GM10248 (cell line): ENCODE data around the gene CNTNAP2.
A peak's percentile ranks its signal among the peaks of the same experiment; 100 is the strongest.

ENCODE experiments used
- CTCF ChIA-PET: fragments of 300-600 bp; sonication (Branson Sonifier 250); formaldehyde crosslinking; extraction: SDS; loops from one replicate; lab custom pipeline; 2021; ENCODE audit warnings: antibody characterized with exemption; lab: Yijun Ruan, JAX
- POLR2A ChIA-PET: fragments of 350-650 bp; sonication (Branson Sonifier 250); formaldehyde crosslinking; extraction: SDS; loops from one replicate; lab custom pipeline; 2020; ENCODE audit warnings: antibody characterized with exemption; lab: Yijun Ruan, JAX
- DNase-seq: peaks from one replicate; pipeline ENCODE4 v3.0.0; 2012; ENCODE audit errors: extremely low spot score
- TF ChIP-seq, protein P1 (sequence below): IDR thresholded peaks from 2 replicates; pipeline ENCODE4 v1.5.1; 2012; ENCODE audit warnings: mild to moderate bottlenecking, low read depth; ENCODE audit errors: extremely low read depth, missing control alignments, control extremely low read depth

The CNTNAP2 gene

DNA sequence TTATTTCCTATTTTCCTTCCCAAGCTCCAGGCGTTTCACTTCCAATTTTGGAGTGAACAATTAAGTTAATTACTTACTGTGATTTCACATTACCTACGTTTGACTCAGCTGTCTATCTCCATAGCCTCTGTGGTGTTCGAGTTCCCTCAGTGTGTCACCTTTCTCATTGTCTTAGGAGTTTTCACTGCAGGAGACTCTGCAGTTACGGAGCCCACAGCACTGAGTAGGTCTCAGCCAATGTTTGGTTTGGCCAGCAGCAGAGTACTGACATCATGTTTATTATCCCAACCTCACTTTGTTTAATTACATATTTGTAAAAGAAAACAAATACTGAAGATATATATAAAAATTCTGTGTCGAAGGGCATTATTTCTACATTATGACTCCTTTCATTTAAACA lies 1123.9 kb downstream of the CNTNAP2 start:
- POLR2A ChIA-PET: no interaction called here
- CTCF ChIA-PET: interaction anchor here (0.9 to 1.1 kb wide), 2 partner anchors 8 to 22 kb away, joined by 3 read pairs; no protein-coding TSS in a partner anchor
- TF ChIP-seq, protein P1, sequence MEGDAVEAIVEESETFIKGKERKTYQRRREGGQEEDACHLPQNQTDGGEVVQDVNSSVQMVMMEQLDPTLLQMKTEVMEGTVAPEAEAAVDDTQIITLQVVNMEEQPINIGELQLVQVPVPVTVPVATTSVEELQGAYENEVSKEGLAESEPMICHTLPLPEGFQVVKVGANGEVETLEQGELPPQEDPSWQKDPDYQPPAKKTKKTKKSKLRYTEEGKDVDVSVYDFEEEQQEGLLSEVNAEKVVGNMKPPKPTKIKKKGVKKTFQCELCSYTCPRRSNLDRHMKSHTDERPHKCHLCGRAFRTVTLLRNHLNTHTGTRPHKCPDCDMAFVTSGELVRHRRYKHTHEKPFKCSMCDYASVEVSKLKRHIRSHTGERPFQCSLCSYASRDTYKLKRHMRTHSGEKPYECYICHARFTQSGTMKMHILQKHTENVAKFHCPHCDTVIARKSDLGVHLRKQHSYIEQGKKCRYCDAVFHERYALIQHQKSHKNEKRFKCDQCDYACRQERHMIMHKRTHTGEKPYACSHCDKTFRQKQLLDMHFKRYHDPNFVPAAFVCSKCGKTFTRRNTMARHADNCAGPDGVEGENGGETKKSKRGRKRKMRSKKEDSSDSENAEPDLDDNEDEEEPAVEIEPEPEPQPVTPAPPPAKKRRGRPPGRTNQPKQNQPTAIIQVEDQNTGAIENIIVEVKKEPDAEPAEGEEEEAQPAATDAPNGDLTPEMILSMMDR: no peak
- no peak for DNase-seq

- DNase-seq: peak; percentile 37
- TF ChIP-seq, protein P1: peak; percentile 85
- CTCF ChIA-PET: interaction anchor here (0.9 to 1.2 kb wide), 5 partner anchors 18 to 1016 kb away, joined by 3 to 7 read pairs (median 3); no protein-coding TSS in a partner anchor
- POLR2A ChIA-PET: no interaction called here
Observed at GRCh38 chr7:147245274-147245673, 1128.7 kb downstream of the CNTNAP2 start.

DNA sequence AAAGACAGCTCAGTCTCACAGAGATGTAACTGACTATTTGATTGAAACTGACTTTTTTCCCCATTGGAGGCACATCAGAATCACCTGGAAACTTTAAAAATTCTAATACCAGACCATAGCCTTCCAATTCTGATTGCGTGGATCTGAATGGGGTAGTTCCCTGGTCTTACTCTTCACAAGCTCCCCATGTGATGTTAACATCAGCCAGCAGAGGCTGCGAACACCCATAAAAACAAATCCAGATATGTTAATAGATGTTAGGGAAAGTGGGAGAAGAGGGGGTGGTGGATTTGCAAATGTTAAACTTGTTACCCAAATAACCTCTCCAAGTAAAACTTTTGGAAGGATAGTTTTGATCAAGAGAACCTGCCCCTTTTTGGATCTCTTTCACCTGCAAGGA lies 1133.4 kb downstream of the CNTNAP2 start:
- TF ChIP-seq, protein P1: no peak
- CTCF ChIA-PET: interaction anchor here (0.9 kb wide), 1 partner anchor 11 kb away, joined by 3 read pairs; no protein-coding TSS in a partner anchor
- no peak for DNase-seq
- POLR2A ChIA-PET: no interaction called here

DNA sequence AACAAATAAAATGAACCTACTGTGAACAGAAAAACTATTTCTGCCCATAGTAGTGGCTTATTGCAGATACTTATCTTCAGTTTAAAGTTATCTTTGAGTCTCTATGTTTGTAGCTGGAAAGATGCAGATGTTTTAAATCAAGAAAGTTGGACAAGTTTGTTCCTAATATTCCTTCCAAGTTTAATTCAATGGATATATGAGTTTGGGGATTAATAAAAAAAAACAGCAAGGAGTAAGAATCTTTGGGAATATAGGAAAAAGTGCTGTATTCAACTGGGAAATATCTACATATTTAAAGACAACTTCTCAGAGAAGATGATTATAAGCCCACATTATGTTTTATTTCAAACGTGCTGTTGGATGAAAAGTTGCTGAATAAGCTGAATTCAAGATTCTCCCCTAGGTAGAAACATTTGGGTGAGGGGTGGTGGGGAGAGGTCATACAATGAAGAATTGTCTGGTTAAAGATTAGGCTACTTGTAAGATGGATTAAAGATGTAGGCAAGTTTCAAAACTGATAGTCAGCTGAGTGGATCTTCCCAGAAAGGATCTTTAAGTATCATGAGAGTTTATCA lies 1135.2 kb downstream of the CNTNAP2 start:
- ChIA-PET CTCF (no interaction called here), POLR2A (no interaction called here)
- TF ChIP-seq, protein P1: no peak
- no peak for DNase-seq

GRCh38 chr7:147261693-147262092 lies 1145.1 kb downstream of the CNTNAP2 start:
- ChIA-PET CTCF (no interaction called here), POLR2A (no interaction called here)
- TF ChIP-seq, protein P1: no peak
- DNase-seq: no peak

GRCh38 chr7:147265528-147265927 lies 1148.9 kb downstream of the CNTNAP2 start:
- POLR2A ChIA-PET: no interaction called here
- TF ChIP-seq, protein P1: no peak
- no peak for DNase-seq
- CTCF ChIA-PET: no interaction called here
